ENCODE data around the gene CCDC60. TPM values are rescaled to one million over a fixed set of nuclear protein-coding genes. Genes with fewer than 3 reads are reported as not detected.
A peak's percentile ranks its signal among the peaks of the same experiment; 100 is the strongest.

The CCDC60 gene
- total RNA-seq, 1 donor: not detected

GRCh38 chr12:119432949-119433348 lies 98.4 kb downstream of the CCDC60 start:
- no peak for DNase-seq (ENCODE audit: low read depth in 2 of 3, low spot score in 2 of 3)

- no peak for DNase-seq (ENCODE audit: low read depth in 2 of 3, low spot score in 2 of 3)
Measured at GRCh38 chr12:119440803-119441360, 106.4 kb downstream of the CCDC60 start.

- DNase-seq (ENCODE audit: low read depth in 2 of 3, low spot score in 2 of 3): peak in 2 of 3 donors; percentile 45 to 68
Measured at GRCh38 chr12:119444462-119445044, 110.0 kb downstream of the CCDC60 start.

GRCh38 chr12:119446459-119446858 lies 111.9 kb downstream of the CCDC60 start:
- DNase-seq (ENCODE audit: low read depth in 2 of 3, low spot score in 2 of 3): no peak

GRCh38 chr12:119447126-119447525 lies 112.6 kb downstream of the CCDC60 start:
- no peak for DNase-seq (ENCODE audit: low read depth in 2 of 3, low spot score in 2 of 3)

GRCh38 chr12:119447618-119448017 lies 113.1 kb downstream of the CCDC60 start:
- no peak for DNase-seq (ENCODE audit: low read depth in 2 of 3, low spot score in 2 of 3)

GRCh38 chr12:119448611-119449131 lies 114.1 kb downstream of the CCDC60 start:
- DNase-seq (ENCODE audit: low read depth in 2 of 3, low spot score in 2 of 3): no peak

GRCh38 chr12:119450771-119451170 lies 116.2 kb downstream of the CCDC60 start:
- DNase-seq (ENCODE audit: low read depth in 2 of 3, low spot score in 2 of 3): no peak

GRCh38 chr12:119456824-119457223 lies 122.3 kb downstream of the CCDC60 start:
- no peak for DNase-seq (ENCODE audit: low read depth in 2 of 3, low spot score in 2 of 3)

GRCh38 chr12:119457271-119457670 lies 122.7 kb downstream of the CCDC60 start:
- DNase-seq (ENCODE audit: low read depth in 2 of 3, low spot score in 2 of 3): no peak

- no peak for DNase-seq (ENCODE audit: low read depth in 2 of 3, low spot score in 2 of 3)
Measured at GRCh38 chr12:119459481-119459880, 125.0 kb downstream of the CCDC60 start.

- DNase-seq (ENCODE audit: low read depth in 2 of 3, low spot score in 2 of 3): no peak
Measured at GRCh38 chr12:119460876-119461275, 126.3 kb downstream of the CCDC60 start.

- DNase-seq (ENCODE audit: low read depth in 2 of 3, low spot score in 2 of 3): no peak
Measured at GRCh38 chr12:119461636-119462214, 127.2 kb downstream of the CCDC60 start.

- DNase-seq (ENCODE audit: low read depth in 2 of 3, low spot score in 2 of 3): no peak
Measured at GRCh38 chr12:119463211-119463926, 128.8 kb downstream of the CCDC60 start.

GRCh38 chr12:119468296-119468695 lies 133.8 kb downstream of the CCDC60 start:
- no peak for DNase-seq (ENCODE audit: low read depth in 2 of 3, low spot score in 2 of 3)

- DNase-seq (ENCODE audit: low read depth in 2 of 3, low spot score in 2 of 3): no peak
Measured at GRCh38 chr12:119475650-119476049, 141.1 kb downstream of the CCDC60 start.

- no peak for DNase-seq (ENCODE audit: low read depth in 2 of 3, low spot score in 2 of 3)
Measured at GRCh38 chr12:119476951-119477350, 142.4 kb downstream of the CCDC60 start.

GRCh38 chr12:119479121-119479561 lies 144.6 kb downstream of the CCDC60 start:
- DNase-seq (ENCODE audit: low read depth in 2 of 3, low spot score in 2 of 3): no peak

- no peak for DNase-seq (ENCODE audit: low read depth in 2 of 3, low spot score in 2 of 3)
Measured at GRCh38 chr12:119480551-119480950, 146.0 kb downstream of the CCDC60 start.

- no peak for DNase-seq (ENCODE audit: low read depth in 2 of 3, low spot score in 2 of 3)
Measured at GRCh38 chr12:119486599-119487154, 152.1 kb downstream of the CCDC60 start.

GRCh38 chr12:119491814-119492213 lies 157.3 kb downstream of the CCDC60 start:
- DNase-seq (ENCODE audit: low read depth in 2 of 3, low spot score in 2 of 3): no peak

Data from hematopoietic multipotent progenitor cell (in vitro differentiated cells).